Measurements from ENCODE around the gene LTBP4.
"Not testable (repeated sequence)": the region's sequence is repeated elsewhere in the genome, so short reads cannot be mapped to it uniquely, and the experiment has no call there.

LTBP4 gene

GRCh38 chr19:40611900-40612698, 10.9 kb downstream of the LTBP4 start:
- DNase-seq (ENCODE audit: low read depth), result no peak

GRCh38 chr19:40612831-40613689, 11.9 kb downstream of the LTBP4 start:
- DNase-seq (ENCODE audit: low read depth), result peak; percentile 62

GRCh38 chr19:40613690-40614621, 12.8 kb downstream of the LTBP4 start:
- peak; percentile 89 for DNase-seq (ENCODE audit: low read depth)

- peak; percentile 98 for DNase-seq (ENCODE audit: low read depth)
Measured at GRCh38 chr19:40614622-40615411, 13.6 kb downstream of the LTBP4 start.

GRCh38 chr19:40616178-40616577, 15.0 kb downstream of the LTBP4 start:
- DNase-seq (ENCODE audit: low read depth), result no peak

- DNase-seq (ENCODE audit: low read depth), result no peak
Measured at GRCh38 chr19:40616941-40617340, 15.8 kb downstream of the LTBP4 start.

GRCh38 chr19:40617961-40618360, 16.8 kb downstream of the LTBP4 start:
- DNase-seq (ENCODE audit: low read depth), result no peak

GRCh38 chr19:40619333-40620160, 18.4 kb downstream of the LTBP4 start:
- no peak for DNase-seq (ENCODE audit: low read depth)

- DNase-seq (ENCODE audit: low read depth), result no peak
Measured at GRCh38 chr19:40620161-40620485, 19.0 kb downstream of the LTBP4 start.

GRCh38 chr19:40621283-40621682, 20.1 kb downstream of the LTBP4 start:
- DNase-seq (ENCODE audit: low read depth), result no peak

GRCh38 chr19:40621966-40622772, 21.0 kb downstream of the LTBP4 start:
- DNase-seq (ENCODE audit: low read depth), result no peak

GRCh38 chr19:40622773-40623075, 21.6 kb downstream of the LTBP4 start:
- no peak for DNase-seq (ENCODE audit: low read depth)

GRCh38 chr19:40623403-40624251, 22.5 kb downstream of the LTBP4 start:
- DNase-seq (ENCODE audit: low read depth), result peak; percentile 93

GRCh38 chr19:40624369-40625153, 23.4 kb downstream of the LTBP4 start:
- not testable (repeated sequence) for DNase-seq (ENCODE audit: low read depth)

- DNase-seq (ENCODE audit: low read depth), result no peak
Measured at GRCh38 chr19:40625406-40626120, 24.4 kb downstream of the LTBP4 start.

- DNase-seq (ENCODE audit: low read depth), result no peak
Measured at GRCh38 chr19:40626918-40627317, 25.7 kb downstream of the LTBP4 start.
